Stomach (tissue), 4 donors: Measurements from ENCODE around the gene RAB20.

Experiments
- CTCF ChIP-seq, 7 experiments: fragments of 450-650 bp in 4 of 7; fragments of 200-600 bp in 3 of 7; sonication (generic) in 3 of 7; IDR thresholded peaks; one replicate each; pipeline ENCODE4 v1.5.1; 2016 to 2019; ENCODE audit warnings: antibody characterized with exemption in 7 of 7, control low read depth in 2 of 7, mild to moderate bottlenecking in 1 of 7
- POLR2A ChIP-seq, 4 donors: fragments of 450-650 bp; IDR thresholded peaks; one replicate each; pipeline ENCODE4 v1.6.1; 2016; ENCODE audit warnings: antibody characterized with exemption in 4 of 4, control low read depth in 2 of 4, mild to moderate bottlenecking in 1 of 4, moderate library complexity in 1 of 4
- POLR2AphosphoS5 ChIP-seq, 3 donors: sonication (generic); formaldehyde crosslinking; IDR thresholded peaks; one replicate each; pipeline ENCODE4 v1.6.1; 2016; ENCODE audit warnings: antibody characterized with exemption in 3 of 3

DNA sequence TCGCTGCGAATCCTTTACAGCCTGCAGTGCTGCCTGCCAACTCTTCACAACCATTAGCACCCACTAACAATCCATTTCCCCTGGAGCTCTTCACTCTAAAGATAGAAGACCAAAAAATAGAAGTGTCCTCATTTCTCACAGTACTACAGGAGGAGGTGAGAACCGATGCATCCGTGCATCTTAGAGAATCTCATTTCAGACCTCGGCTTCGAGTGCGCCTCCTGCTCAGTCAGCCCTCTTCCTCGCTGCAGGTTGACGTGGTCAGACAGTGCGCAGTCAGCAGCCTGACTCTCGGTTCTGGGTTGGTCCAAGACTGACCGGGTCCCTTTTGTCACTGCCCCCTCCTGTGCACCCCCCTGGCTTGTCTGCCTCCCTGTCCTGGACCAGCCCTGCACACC is 85.3 kb downstream of the RAB20 start:
- no peak for TF ChIP-seq POLR2A (IDR thresholded peaks at IDR 0.05)
- TF ChIP-seq CTCF (IDR thresholded peaks at IDR 0.05) = no peak
- TF ChIP-seq POLR2AphosphoS5 (IDR thresholded peaks at IDR 0.05) = no peak
